HepG2 (cell line): ENCODE measurements around the gene PLCG1. TPM values are rescaled to one million over a fixed set of nuclear protein-coding genes. Genes with fewer than 3 reads are reported as not detected.
A peak's percentile ranks its signal among the peaks of the same experiment; 100 is the strongest.

ENCODE experiments used
- BORCS8-MEF2B ChIP-seq: sonication (generic); formaldehyde crosslinking; IDR thresholded peaks from 2 replicates; pipeline ENCODE4 v1.8.0; 2022; ENCODE audit warnings: mild to moderate bottlenecking, missing genetic modification reagents
- CBFB ChIP-seq: sonication (generic); formaldehyde crosslinking; IDR thresholded peaks from 2 replicates; pipeline ENCODE4 v1.4.0; 2020; ENCODE audit warnings: missing genetic modification reagents
- DNMT3B ChIP-seq: conservative IDR thresholded peaks from 2 replicates; pipeline ENCODE4 v1.6.1; 2016; ENCODE audit warnings: missing biosample characterization, control low read depth
- ESRRA ChIP-seq: sonication (generic); formaldehyde crosslinking; IDR thresholded peaks from 2 replicates; pipeline ENCODE4 v1.5.1; 2020; ENCODE audit warnings: mild to moderate bottlenecking, low read depth, missing genetic modification reagents
- IRF2 ChIP-seq: IDR thresholded peaks from 2 replicates; pipeline ENCODE4 v1.6.1; 2018; ENCODE audit warnings: missing genetic modification reagents, missing compliant biosample characterization
- MED1 ChIP-seq: sonication (generic); formaldehyde crosslinking; IDR thresholded peaks from 2 replicates; pipeline ENCODE4 v1.4.0; 2020; ENCODE audit warnings: missing genetic modification reagents
- MXD1 ChIP-seq: sonication (generic); formaldehyde crosslinking; IDR thresholded peaks from 2 replicates; pipeline ENCODE4 v1.4.0; 2020; ENCODE audit warnings: mild to moderate bottlenecking, missing genetic modification reagents
- RBM39 ChIP-seq: fragments of 200-400 bp; formaldehyde crosslinking; IDR thresholded peaks from one replicate; pipeline ENCODE4 v1.6.1; 2018; ENCODE audit warnings: antibody characterized with exemption, mild to moderate bottlenecking, low read depth, low read length; ENCODE audit not compliant: poor library complexity, severe bottlenecking
- STAG1 ChIP-seq: sonication (generic); formaldehyde crosslinking; IDR thresholded peaks from 2 replicates; pipeline ENCODE4 v1.4.0; 2020; ENCODE audit warnings: missing genetic modification reagents
- YEATS2 ChIP-seq: sonication (generic); formaldehyde crosslinking; IDR thresholded peaks from 2 replicates; pipeline ENCODE4 v1.4.0; 2020; ENCODE audit warnings: missing genetic modification reagents, borderline replicate concordance
- ZBTB8A ChIP-seq: sonication (generic); formaldehyde crosslinking; IDR thresholded peaks from 2 replicates; pipeline ENCODE4 v1.4.0; 2020; ENCODE audit warnings: mild to moderate bottlenecking, low read depth, missing genetic modification reagents, borderline replicate concordance
- ZEB1 ChIP-seq: IDR thresholded peaks from 2 replicates; pipeline ENCODE4 v1.6.1; 2012; ENCODE audit warnings: mild to moderate bottlenecking, low read depth, inconsistent platforms; ENCODE audit not compliant: insufficient replicate concordance
- ZFAT ChIP-seq: sonication (generic); formaldehyde crosslinking; conservative IDR thresholded peaks from 2 replicates; pipeline ENCODE4 v1.8.1; 2023; ENCODE audit warnings: missing genetic modification reagents, inconsistent platforms
- ZFY ChIP-seq: sonication (generic); formaldehyde crosslinking; IDR thresholded peaks from 2 replicates; pipeline ENCODE4 v1.4.0; 2020; ENCODE audit warnings: missing genetic modification reagents
- ZMYM4 ChIP-seq: sonication (generic); formaldehyde crosslinking; IDR thresholded peaks from 2 replicates; pipeline ENCODE4 v1.8.1; 2023; ENCODE audit warnings: mild to moderate bottlenecking, missing genetic modification reagents
- ZNF343 ChIP-seq: sonication (generic); formaldehyde crosslinking; IDR thresholded peaks from 2 replicates; pipeline ENCODE4 v1.4.0; 2020; ENCODE audit warnings: mild to moderate bottlenecking, missing genetic modification reagents
- ZNF619 ChIP-seq: sonication (generic); formaldehyde crosslinking; IDR thresholded peaks from 2 replicates; pipeline ENCODE4 v1.4.0; 2020; ENCODE audit warnings: mild to moderate bottlenecking, missing genetic modification reagents
- polyA plus RNA-seq, 8 experiments: library from polyadenylated mRNA; depleted of rRNA in 3 of 8; stranded (reverse) in 7 of 8; unstranded in 1 of 8; fragments of >200 nt; fragmentation: Illumina TruSeq in 4 of 8; extraction: Trizol in 4 of 8; gene quantifications; 2 replicates each; pipeline versions ENCODE4 v1.2.1 to v1.2.3, GENCODE V29; 2011 to 2016; ENCODE audit warnings: low read depth in 4 of 8, missing spikeins in 1 of 8, mixed read lengths in 1 of 8; ENCODE audit not compliant: insufficient read depth in 1 of 8
- total RNA-seq, 5 experiments: library from RNA; depleted of rRNA; stranded (reverse); fragments of >200 nt; fragmentation: Illumina TruSeq; extraction: Trizol; gene quantifications; 2 replicates each; pipeline ENCODE4 v1.2.3, GENCODE V29; 2016; ENCODE audit warnings: low read depth in 1 of 5
- TF ChIP-seq, protein P1 (sequence below): sonication (generic); formaldehyde crosslinking; IDR thresholded peaks from 2 replicates; pipeline ENCODE4 v1.5.1; 2020; ENCODE audit warnings: missing genetic modification reagents, mild to moderate bottlenecking, borderline replicate concordance
- TF ChIP-seq, protein P2 (sequence below): sonication (generic); formaldehyde crosslinking; IDR thresholded peaks from 2 replicates; pipeline ENCODE4 v1.4.0; 2020; ENCODE audit warnings: missing genetic modification reagents, mild to moderate bottlenecking, borderline replicate concordance
- TF ChIP-seq, protein P3 (sequence below): sonication (generic); formaldehyde crosslinking; IDR thresholded peaks from 2 replicates; pipeline ENCODE4 v1.8.0; 2022; ENCODE audit warnings: mild to moderate bottlenecking, missing genetic modification reagents
- TF ChIP-seq, protein P4 (sequence below): sonication (generic); formaldehyde crosslinking; IDR thresholded peaks from 2 replicates; pipeline ENCODE4 v1.4.0; 2020; ENCODE audit warnings: missing genetic modification reagents, borderline replicate concordance

The PLCG1 gene
- total and polyA plus RNA-seq, 2 of the 13 experiments (the other 11 are each of a cell fraction or from before 2014, with no cell fraction given), result 85.3 to 158 TPM

DNA sequence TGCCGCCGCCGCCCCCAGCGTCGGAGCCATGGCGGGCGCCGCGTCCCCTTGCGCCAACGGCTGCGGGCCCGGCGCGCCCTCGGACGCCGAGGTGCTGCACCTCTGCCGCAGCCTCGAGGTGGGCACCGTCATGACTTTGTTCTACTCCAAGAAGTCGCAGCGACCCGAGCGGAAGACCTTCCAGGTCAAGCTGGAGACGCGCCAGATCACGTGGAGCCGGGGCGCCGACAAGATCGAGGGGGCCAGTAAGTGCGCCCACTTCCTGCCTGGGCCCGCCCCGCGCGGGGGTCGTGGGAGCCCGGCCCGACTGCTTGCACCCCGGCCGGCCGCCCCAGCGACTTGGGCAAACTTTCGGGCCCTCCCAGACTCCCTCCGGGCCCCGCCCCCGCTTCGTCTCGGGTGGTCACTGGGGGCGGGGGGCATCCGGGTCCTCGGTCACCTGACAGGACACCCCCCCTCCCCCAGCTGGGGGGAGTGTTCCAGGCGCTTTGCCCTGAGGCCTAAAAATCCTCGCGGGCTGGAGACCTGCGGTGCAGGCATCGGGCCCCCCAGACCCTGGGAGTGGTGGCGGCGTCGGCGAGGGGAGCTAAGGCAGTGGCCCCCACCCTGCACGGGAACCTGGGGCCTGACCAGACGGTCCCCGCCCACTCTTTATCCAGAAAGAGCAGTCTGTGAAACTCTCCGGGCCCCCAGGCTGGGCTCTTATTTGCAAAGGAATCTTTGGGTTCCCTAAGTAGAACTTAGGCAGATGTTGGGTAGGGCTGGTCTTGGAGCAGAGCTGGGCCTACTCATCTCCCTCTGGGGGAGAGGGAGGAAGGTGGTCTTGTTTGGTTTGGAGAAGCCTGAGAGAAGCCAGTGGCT, 501 bp downstream of the PLCG1 start (continued):
- TF ChIP-seq ZEB1 (no peak), ESRRA (CRISPR knock-in tag) (0 out of 2 replicates have a peak, but pooled peaks have one; percentile 16), MED1 (CRISPR knock-in tag) (peak; percentile 57; the same call in 1 of the 2 replicates), ZNF343 (CRISPR knock-in tag) (no peak), YEATS2 (CRISPR knock-in tag) (peak; percentile 99), IRF2 (CRISPR knock-in tag) (no peak; the same call in 1 of the 2 replicates), CBFB (CRISPR knock-in tag) (0 out of 2 replicates have a peak, but pooled peaks have one; percentile 7), ZFY (CRISPR knock-in tag) (peak; percentile 93), RBM39 (peak; percentile 95), ZFAT (CRISPR knock-in tag) (peak; percentile 56; the same call in 1 of the 2 replicates), DNMT3B (CRISPR knock-in tag) (no peak), STAG1 (no peak), ZBTB8A (CRISPR knock-in tag) (0 out of 2 replicates have a peak, but pooled peaks have one; percentile 23), BORCS8-MEF2B (CRISPR knock-in tag) (peak; percentile 61; the same call in 1 of the 2 replicates), ZNF619 (CRISPR knock-in tag) (no peak), MXD1 (peak; percentile 76; the same call in 1 of the 2 replicates), ZMYM4 (peak; percentile 35; the same call in 1 of the 2 replicates)
- TF ChIP-seq, protein P1, sequence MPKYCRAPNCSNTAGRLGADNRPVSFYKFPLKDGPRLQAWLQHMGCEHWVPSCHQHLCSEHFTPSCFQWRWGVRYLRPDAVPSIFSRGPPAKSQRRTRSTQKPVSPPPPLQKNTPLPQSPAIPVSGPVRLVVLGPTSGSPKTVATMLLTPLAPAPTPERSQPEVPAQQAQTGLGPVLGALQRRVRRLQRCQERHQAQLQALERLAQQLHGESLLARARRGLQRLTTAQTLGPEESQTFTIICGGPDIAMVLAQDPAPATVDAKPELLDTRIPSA, result 0 out of 2 replicates have a peak, but pooled peaks have one; percentile 73
- TF ChIP-seq, protein P2, sequence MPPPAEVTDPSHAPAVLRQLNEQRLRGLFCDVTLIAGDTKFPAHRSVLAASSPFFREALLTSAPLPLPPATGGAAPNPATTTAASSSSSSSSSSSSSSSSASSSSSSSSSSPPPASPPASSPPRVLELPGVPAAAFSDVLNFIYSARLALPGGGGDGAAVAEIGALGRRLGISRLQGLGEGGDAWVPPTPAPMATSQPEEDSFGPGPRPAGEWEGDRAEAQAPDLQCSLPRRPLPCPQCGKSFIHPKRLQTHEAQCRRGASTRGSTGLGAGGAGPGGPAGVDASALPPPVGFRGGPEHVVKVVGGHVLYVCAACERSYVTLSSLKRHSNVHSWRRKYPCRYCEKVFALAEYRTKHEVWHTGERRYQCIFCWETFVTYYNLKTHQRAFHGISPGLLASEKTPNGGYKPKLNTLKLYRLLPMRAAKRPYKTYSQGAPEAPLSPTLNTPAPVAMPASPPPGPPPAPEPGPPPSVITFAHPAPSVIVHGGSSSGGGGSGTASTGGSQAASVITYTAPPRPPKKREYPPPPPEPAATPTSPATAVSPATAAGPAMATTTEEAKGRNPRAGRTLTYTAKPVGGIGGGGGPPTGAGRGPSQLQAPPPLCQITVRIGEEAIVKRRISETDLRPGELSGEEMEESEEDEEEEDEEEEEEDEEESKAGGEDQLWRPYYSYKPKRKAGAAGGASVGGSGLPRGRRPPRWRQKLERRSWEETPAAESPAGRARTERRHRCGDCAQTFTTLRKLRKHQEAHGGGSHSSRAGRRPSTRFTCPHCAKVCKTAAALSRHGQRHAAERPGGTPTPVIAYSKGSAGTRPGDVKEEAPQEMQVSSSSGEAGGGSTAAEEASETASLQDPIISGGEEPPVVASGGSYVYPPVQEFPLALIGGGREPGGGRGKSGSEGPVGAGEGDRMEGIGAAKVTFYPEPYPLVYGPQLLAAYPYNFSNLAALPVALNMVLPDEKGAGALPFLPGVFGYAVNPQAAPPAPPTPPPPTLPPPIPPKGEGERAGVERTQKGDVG, result no peak; the same call in 1 of the 2 replicates
- TF ChIP-seq, protein P3, sequence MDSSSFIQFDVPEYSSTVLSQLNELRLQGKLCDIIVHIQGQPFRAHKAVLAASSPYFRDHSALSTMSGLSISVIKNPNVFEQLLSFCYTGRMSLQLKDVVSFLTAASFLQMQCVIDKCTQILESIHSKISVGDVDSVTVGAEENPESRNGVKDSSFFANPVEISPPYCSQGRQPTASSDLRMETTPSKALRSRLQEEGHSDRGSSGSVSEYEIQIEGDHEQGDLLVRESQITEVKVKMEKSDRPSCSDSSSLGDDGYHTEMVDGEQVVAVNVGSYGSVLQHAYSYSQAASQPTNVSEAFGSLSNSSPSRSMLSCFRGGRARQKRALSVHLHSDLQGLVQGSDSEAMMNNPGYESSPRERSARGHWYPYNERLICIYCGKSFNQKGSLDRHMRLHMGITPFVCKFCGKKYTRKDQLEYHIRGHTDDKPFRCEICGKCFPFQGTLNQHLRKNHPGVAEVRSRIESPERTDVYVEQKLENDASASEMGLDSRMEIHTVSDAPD (CRISPR knock-in tag), result no peak
- TF ChIP-seq, protein P4, sequence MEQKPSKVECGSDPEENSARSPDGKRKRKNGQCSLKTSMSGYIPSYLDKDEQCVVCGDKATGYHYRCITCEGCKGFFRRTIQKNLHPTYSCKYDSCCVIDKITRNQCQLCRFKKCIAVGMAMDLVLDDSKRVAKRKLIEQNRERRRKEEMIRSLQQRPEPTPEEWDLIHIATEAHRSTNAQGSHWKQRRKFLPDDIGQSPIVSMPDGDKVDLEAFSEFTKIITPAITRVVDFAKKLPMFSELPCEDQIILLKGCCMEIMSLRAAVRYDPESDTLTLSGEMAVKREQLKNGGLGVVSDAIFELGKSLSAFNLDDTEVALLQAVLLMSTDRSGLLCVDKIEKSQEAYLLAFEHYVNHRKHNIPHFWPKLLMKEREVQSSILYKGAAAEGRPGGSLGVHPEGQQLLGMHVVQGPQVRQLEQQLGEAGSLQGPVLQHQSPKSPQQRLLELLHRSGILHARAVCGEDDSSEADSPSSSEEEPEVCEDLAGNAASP (CRISPR knock-in tag), result peak; percentile 32; the same call in 1 of the 2 replicates
